ENCODE data around the gene ZNG1B.
A peak's percentile ranks its signal among the peaks of the same experiment; 100 is the strongest.
"Not testable (repeated sequence)": the region's sequence is repeated elsewhere in the genome, so short reads cannot be mapped to it uniquely, and the experiment has no call there.

The ZNG1B gene

GRCh38 chr2:113527350-113528045 lies 90.0 kb downstream of the ZNG1B start:
- H3K4me3 ChIP-seq (ENCODE audit: low read depth in 1 of 2, low read length in 2 of 2); H3K9ac ChIP-seq (ENCODE audit: low read depth in 1 of 2, low read length in 2 of 2): not testable (repeated sequence)

GRCh38 chr2:113528126-113528525 lies 90.6 kb downstream of the ZNG1B start:
- H3K27ac ChIP-seq (ENCODE audit: low read depth, low read length); H3K9me3 ChIP-seq (ENCODE audit: control insufficient read depth in 1 of 2, low read length in 2 of 2): not testable (repeated sequence)

More at GRCh38 chr2:113527350-113528045, 90.0 kb downstream of the ZNG1B start:
- not testable (repeated sequence) for H3K9me3 ChIP-seq (ENCODE audit: control insufficient read depth in 1 of 2, low read length in 2 of 2); H3K4me1 ChIP-seq (ENCODE audit: control insufficient read depth in 1 of 2, insufficient read depth in 2 of 2, low read length in 2 of 2); H3K27me3 ChIP-seq (ENCODE audit: control insufficient read depth in 1 of 2, insufficient read depth in 2 of 2, low read length in 2 of 2); H3K36me3 ChIP-seq (ENCODE audit: control insufficient read depth in 1 of 2, insufficient read depth in 2 of 2, low read length in 2 of 2); H3K27ac ChIP-seq (ENCODE audit: low read depth, low read length)

GRCh38 chr2:113528904-113529303 lies 91.4 kb downstream of the ZNG1B start:
- H3K27me3 ChIP-seq (ENCODE audit: control insufficient read depth in 1 of 2, insufficient read depth in 2 of 2, low read length in 2 of 2); H3K9me3 ChIP-seq (ENCODE audit: control insufficient read depth in 1 of 2, low read length in 2 of 2); H3K9ac ChIP-seq (ENCODE audit: low read depth in 1 of 2, low read length in 2 of 2); H3K36me3 ChIP-seq (ENCODE audit: control insufficient read depth in 1 of 2, insufficient read depth in 2 of 2, low read length in 2 of 2); H3K4me3 ChIP-seq (ENCODE audit: low read depth in 1 of 2, low read length in 2 of 2); H3K4me1 ChIP-seq (ENCODE audit: control insufficient read depth in 1 of 2, insufficient read depth in 2 of 2, low read length in 2 of 2); H3K27ac ChIP-seq (ENCODE audit: low read depth, low read length): not testable (repeated sequence)

More at GRCh38 chr2:113528126-113528525, 90.6 kb downstream of the ZNG1B start:
- H3K36me3 ChIP-seq (ENCODE audit: control insufficient read depth in 1 of 2, insufficient read depth in 2 of 2, low read length in 2 of 2); H3K4me3 ChIP-seq (ENCODE audit: low read depth in 1 of 2, low read length in 2 of 2); H3K9ac ChIP-seq (ENCODE audit: low read depth in 1 of 2, low read length in 2 of 2); H3K27me3 ChIP-seq (ENCODE audit: control insufficient read depth in 1 of 2, insufficient read depth in 2 of 2, low read length in 2 of 2); H3K4me1 ChIP-seq (ENCODE audit: control insufficient read depth in 1 of 2, insufficient read depth in 2 of 2, low read length in 2 of 2): not testable (repeated sequence)

- not testable (repeated sequence) for H3K27ac ChIP-seq (ENCODE audit: low read depth, low read length); H3K9me3 ChIP-seq (ENCODE audit: control insufficient read depth in 1 of 2, low read length in 2 of 2); H3K36me3 ChIP-seq (ENCODE audit: control insufficient read depth in 1 of 2, insufficient read depth in 2 of 2, low read length in 2 of 2); H3K27me3 ChIP-seq (ENCODE audit: control insufficient read depth in 1 of 2, insufficient read depth in 2 of 2, low read length in 2 of 2); H3K4me3 ChIP-seq (ENCODE audit: low read depth in 1 of 2, low read length in 2 of 2); H3K4me1 ChIP-seq (ENCODE audit: control insufficient read depth in 1 of 2, insufficient read depth in 2 of 2, low read length in 2 of 2); H3K9ac ChIP-seq (ENCODE audit: low read depth in 1 of 2, low read length in 2 of 2)
Measured at GRCh38 chr2:113532991-113533390, 95.5 kb downstream of the ZNG1B start.

GRCh38 chr2:113536573-113536972 lies 99.1 kb downstream of the ZNG1B start:
- H3K27ac ChIP-seq (ENCODE audit: low read depth, low read length); H3K27me3 ChIP-seq (ENCODE audit: control insufficient read depth in 1 of 2, insufficient read depth in 2 of 2, low read length in 2 of 2); H3K4me3 ChIP-seq (ENCODE audit: low read depth in 1 of 2, low read length in 2 of 2); H3K4me1 ChIP-seq (ENCODE audit: control insufficient read depth in 1 of 2, insufficient read depth in 2 of 2, low read length in 2 of 2); H3K9ac ChIP-seq (ENCODE audit: low read depth in 1 of 2, low read length in 2 of 2); H3K36me3 ChIP-seq (ENCODE audit: control insufficient read depth in 1 of 2, insufficient read depth in 2 of 2, low read length in 2 of 2); H3K9me3 ChIP-seq (ENCODE audit: control insufficient read depth in 1 of 2, low read length in 2 of 2): not testable (repeated sequence)

- H3K36me3 ChIP-seq (ENCODE audit: control insufficient read depth in 1 of 2, insufficient read depth in 2 of 2, low read length in 2 of 2); H3K9ac ChIP-seq (ENCODE audit: low read depth in 1 of 2, low read length in 2 of 2); H3K4me1 ChIP-seq (ENCODE audit: control insufficient read depth in 1 of 2, insufficient read depth in 2 of 2, low read length in 2 of 2); H3K27ac ChIP-seq (ENCODE audit: low read depth, low read length); H3K9me3 ChIP-seq (ENCODE audit: control insufficient read depth in 1 of 2, low read length in 2 of 2); H3K4me3 ChIP-seq (ENCODE audit: low read depth in 1 of 2, low read length in 2 of 2); H3K27me3 ChIP-seq (ENCODE audit: control insufficient read depth in 1 of 2, insufficient read depth in 2 of 2, low read length in 2 of 2): not testable (repeated sequence)
Measured at GRCh38 chr2:113540834-113541203, 103.3 kb downstream of the ZNG1B start.

- peak overlapping the region in 1 of 2 donors; percentile 25 for H3K9ac ChIP-seq (ENCODE audit: low read depth in 1 of 2, low read length in 2 of 2)
- H3K4me3 ChIP-seq (ENCODE audit: low read depth in 1 of 2, low read length in 2 of 2), result peak overlapping the region in 1 of 2 donors; percentile 64
- H3K27ac ChIP-seq (ENCODE audit: low read depth, low read length); H3K36me3 ChIP-seq (ENCODE audit: control insufficient read depth in 1 of 2, insufficient read depth in 2 of 2, low read length in 2 of 2); H3K27me3 ChIP-seq (ENCODE audit: control insufficient read depth in 1 of 2, insufficient read depth in 2 of 2, low read length in 2 of 2); H3K4me1 ChIP-seq (ENCODE audit: control insufficient read depth in 1 of 2, insufficient read depth in 2 of 2, low read length in 2 of 2); H3K9me3 ChIP-seq (ENCODE audit: control insufficient read depth in 1 of 2, low read length in 2 of 2): not testable (repeated sequence)
Measured at GRCh38 chr2:113541204-113541975, 103.9 kb downstream of the ZNG1B start.

- peak overlapping the region in 1 of 2 donors; percentile 64 for H3K4me3 ChIP-seq (ENCODE audit: low read depth in 1 of 2, low read length in 2 of 2)
- not testable (repeated sequence) for H3K9me3 ChIP-seq (ENCODE audit: control insufficient read depth in 1 of 2, low read length in 2 of 2); H3K4me1 ChIP-seq (ENCODE audit: control insufficient read depth in 1 of 2, insufficient read depth in 2 of 2, low read length in 2 of 2); H3K27me3 ChIP-seq (ENCODE audit: control insufficient read depth in 1 of 2, insufficient read depth in 2 of 2, low read length in 2 of 2); H3K36me3 ChIP-seq (ENCODE audit: control insufficient read depth in 1 of 2, insufficient read depth in 2 of 2, low read length in 2 of 2); H3K27ac ChIP-seq (ENCODE audit: low read depth, low read length); H3K9ac ChIP-seq (ENCODE audit: low read depth in 1 of 2, low read length in 2 of 2)
Measured at GRCh38 chr2:113541976-113542485, 104.5 kb downstream of the ZNG1B start.

- not testable (repeated sequence) for H3K4me3 ChIP-seq (ENCODE audit: low read depth in 1 of 2, low read length in 2 of 2); H3K27me3 ChIP-seq (ENCODE audit: control insufficient read depth in 1 of 2, insufficient read depth in 2 of 2, low read length in 2 of 2); H3K9me3 ChIP-seq (ENCODE audit: control insufficient read depth in 1 of 2, low read length in 2 of 2); H3K9ac ChIP-seq (ENCODE audit: low read depth in 1 of 2, low read length in 2 of 2); H3K36me3 ChIP-seq (ENCODE audit: control insufficient read depth in 1 of 2, insufficient read depth in 2 of 2, low read length in 2 of 2); H3K4me1 ChIP-seq (ENCODE audit: control insufficient read depth in 1 of 2, insufficient read depth in 2 of 2, low read length in 2 of 2); H3K27ac ChIP-seq (ENCODE audit: low read depth, low read length)
Measured at GRCh38 chr2:113542529-113542928, 105.0 kb downstream of the ZNG1B start.

Measured in duodenal mucosa (tissue), 2 donors.